Left hindlimb (tissue), 1 donor: ENCODE data around the gene CRK.
"Not testable (repeated sequence)": the region's sequence is repeated elsewhere in the genome, so short reads cannot be mapped to it uniquely, and the experiment has no call there.

ENCODE experiments used
- DNase-seq: peaks from one replicate; pipeline ENCODE4 v3.0.0-alpha.2; 2018

Gene CRK

DNA sequence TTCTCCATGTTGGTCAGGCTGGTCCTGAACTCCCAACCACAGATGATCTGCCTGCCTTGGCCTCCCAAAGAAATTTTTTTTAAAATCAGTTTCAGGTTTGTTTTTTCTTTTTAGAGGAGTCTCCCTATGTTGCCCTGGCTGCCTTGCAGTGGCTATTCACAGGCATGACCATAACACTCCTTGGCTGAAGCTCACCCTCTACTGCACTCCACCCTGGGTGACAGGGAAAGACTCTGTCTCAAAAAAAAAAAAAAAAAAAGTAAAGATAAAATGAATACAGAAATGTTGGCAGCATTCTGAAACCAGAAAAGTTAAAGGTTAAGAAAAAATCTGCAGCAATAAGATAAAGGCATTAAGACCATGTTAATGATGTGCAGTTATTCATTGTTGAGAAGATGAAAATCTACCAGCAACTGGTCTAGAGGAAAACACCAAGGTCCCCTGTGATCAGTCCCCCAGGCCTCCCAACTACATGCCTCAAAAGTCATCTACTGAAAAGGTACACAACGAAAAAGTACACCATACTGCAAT is 71.1 kb downstream of the CRK start:
- no peak for DNase-seq

DNA sequence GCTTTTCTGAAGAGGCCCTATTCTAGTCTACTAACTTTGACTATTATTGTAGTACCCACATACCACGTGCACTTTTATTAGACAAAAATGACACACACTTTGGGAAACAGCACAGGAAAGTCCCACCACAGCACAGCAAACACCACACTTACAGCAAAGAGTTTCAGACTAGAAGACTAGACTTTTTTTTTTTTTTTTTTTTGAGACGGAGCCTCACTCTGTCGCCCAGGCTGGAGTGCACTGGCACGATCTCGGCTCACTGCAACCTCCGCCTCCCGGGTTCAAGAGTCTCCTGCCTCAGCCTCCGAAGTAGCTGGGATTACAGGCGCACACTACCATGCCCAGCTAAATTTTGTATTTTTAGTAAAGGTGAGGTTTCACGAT is 76.1 kb downstream of the CRK start:
- no peak for DNase-seq

DNA sequence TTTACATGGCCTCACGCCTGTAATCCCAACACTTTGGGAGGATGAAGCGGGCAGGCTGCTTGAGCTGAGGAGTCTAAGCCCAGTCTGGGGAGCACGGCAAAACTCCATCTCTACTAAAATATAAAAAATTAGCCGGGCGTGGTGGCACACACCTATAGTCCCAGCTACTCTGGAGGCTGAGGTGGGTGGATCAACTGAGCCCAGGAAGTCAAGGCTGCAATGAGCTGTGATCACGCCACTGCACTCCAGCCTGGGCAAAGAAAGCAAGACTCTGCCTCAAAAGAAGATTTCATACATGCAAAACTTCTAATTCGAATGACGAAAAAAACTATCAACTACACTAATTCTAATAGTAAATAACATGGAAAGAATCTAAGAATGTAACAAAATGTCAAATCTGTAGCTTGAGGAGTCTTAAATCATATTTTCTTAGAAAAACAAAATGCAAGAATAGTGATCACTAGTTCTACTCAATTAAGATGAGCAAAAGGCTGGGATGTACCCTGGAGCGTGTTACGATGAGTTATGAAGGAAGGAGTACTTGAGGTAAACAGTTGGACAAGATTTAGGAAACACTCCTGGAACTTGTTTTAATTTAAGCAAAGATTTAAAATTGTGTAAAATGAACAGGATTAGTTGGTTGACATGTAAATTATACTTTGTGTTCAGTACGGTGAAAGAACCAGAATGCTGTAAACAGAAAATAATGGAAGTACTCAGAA is 76.7 kb downstream of the CRK start:
- DNase-seq = no peak

DNA sequence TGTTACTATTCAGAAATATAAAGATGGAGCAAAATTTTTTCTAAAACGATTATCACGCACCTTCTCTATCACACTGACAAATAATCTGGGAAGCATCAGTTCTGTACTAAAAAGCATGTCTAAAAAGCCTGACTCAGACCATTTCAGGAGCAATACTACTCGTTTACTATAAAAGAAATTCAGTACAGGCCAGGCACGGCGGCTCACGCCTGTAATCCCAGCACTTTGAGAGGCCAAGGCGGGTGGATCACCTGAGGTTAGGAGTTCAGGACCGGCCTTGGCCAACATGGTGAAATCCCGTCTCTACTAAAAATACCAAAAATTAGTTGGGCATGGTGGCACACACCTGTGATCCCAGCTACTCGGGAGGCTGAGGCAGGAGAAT is 77.6 kb downstream of the CRK start:
- DNase-seq = not testable (repeated sequence)

DNA sequence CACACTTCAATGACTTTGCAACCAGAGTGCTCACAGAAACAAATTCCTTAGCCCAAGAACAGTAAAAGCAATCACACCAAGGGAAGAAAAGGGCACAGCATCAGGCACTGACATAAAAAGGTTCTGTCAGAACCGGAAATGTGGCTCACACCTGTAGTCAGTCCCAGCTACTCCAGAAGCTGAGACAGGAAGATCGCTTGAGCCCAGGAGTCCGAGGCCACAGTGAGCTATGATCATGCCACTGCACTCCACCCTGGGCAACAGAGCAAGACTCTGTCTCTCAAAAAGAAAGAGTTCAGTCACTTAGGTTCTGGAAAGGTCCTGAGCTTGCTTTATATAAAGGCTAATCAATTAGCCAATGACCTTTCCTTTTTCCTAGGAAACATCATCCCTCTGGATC is 78.7 kb downstream of the CRK start:
- no peak for DNase-seq

DNA sequence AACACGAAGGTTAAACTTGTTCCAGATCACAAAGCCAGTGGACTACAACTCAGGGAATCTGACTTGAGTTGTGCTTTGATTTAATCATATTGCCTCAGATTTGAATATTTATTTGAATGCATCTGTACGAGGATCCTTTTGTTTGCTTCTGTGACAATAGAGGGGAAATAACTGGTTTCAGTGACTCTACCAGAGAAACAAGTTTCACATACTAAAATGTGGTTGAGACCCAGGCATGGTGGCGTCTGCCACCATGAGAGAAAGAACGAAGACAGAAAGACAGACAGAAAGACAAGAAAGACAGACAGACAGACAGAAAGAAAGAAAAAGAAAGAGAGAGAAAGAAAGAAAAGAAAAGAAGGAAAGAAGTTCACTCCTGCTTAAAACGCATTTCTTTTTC is 80.0 kb downstream of the CRK start:
- DNase-seq = no peak

DNA sequence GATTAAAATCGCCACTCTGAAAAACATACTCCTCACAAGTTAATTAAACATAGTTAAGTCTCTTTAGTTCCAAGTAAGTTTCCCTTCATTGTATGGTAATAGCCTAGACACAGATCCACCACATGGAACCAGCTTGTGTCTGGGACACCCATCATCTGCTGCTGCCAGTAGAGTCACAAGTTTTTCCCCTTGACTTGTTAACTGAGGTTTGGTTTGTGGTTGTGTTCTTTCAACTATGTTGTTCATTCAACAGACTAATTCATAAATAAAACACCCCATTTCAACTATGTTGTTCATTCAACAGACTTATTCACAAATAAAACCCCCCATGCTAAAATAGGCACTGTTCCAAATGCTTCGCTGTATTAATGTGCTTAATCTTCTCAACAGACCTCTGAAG is 80.4 kb downstream of the CRK start:
- no peak for DNase-seq

DNA sequence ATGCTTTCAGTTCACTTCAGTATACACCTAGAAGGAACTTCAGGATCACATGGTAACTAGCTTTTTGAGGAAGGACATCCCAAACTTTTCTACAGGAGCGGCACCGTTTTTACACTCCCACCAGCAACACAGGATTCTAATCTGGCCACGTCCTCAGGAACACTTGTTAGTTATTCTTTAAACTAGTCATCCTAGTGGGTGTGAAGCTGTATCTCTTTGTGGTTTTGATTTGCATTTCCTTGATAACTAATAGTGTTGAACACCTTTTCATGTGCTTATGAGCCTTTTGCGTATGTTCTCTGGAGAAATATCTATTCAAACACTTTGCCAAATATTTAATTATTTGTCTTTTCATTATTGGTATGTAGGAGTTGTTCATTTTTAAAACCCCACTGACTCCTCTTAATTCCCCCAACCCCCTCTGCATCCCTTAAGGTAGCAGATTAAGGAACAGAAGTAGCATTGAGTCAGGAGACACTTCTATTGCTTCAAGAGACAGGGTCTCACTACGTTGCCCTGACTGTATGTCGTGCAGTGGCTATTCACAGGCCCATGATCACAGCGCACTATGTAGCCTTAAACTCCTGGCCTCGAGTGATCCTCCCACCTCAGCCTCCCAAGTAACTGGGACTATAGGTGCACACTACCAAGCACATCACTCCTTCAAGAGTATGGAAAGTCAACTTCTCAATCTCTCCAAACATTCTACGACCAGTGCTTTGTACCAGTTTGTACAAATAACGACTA is 81.4 kb downstream of the CRK start:
- DNase-seq = no peak

DNA sequence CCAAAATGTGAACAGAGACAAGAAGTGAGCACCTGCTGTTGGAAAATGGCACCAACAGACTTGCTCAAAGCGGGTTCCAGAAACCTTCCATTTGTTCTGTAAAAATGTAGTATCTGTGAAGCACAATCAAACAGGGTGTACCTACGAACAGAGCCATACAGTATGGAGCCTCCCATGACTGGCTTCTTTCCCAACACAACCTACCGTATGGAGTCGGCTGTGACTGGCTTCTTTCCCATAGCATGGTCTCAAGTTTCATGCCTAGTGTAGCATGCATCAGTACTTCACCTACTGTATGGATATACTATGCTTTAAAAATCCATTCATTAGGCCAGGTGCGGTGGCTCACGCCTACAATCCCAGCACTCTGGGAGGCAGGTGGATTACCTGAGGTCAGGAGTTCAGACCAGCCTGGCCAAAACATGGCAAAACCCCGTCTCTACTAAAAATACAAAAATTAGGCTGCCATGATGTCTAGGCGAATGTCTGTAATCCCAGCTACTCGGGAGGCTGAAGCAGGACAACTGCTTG is 82.3 kb downstream of the CRK start:
- DNase-seq = no peak

DNA sequence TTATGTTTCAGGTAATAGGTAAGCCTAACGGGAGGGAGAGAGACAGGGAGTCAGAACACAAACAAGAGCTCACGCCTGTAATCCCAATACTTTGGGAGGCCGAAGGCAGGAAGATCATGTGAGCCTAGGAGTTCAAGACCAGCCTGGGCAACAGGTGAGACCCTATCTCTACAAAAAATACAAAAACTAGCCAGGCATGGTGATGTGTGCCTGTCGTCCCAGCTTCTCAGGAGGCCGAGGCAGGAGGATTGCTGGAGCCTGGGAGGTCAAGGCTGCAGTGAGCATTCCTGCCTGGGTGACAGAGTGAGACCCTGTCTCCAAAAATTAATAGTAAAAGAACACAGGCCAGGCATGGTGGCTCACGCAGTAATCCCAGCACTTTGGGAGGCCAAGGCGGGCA is 83.4 kb downstream of the CRK start:
- DNase-seq = no peak

DNA sequence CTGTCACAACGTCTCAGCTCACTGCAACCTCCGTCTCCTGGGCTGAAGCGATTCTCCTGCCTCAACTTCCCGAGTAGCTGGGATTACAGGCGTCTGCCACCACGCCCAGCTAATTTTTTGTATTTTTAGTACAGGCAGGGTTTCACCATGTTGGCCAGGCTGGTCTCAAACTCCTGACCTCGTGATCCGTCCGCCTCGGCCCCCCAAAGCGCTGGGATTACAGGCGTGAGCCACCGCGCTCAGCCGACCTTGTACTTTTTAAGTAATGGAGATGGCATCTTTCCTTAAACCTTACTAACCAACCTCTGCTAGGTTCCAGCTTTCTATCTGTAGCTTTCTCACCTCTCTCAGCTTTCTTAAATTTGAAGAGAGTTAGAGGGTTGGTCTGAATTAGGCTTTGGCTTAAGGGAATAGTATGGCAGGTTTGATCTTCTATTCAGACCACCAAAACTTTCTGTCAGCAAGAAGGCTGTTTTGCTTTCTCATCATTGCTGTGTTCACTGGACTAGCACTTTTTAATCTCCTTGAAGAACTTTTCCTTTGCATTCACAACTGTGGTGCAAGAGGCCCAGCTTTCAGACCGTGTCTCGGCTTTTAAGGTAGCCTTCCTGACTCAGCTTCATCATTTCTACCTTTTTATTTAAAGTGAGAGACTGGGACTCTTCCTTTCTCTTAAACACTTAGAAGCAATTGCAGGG is 84.0 kb downstream of the CRK start:
- no peak for DNase-seq
